Stimulated activated CD8-positive, alpha-beta memory T cell treated with anti-CD3 and anti-CD28 coated beads, Interleukin-15, amount 100 ng/mL, for 48 hours (primary cell): ENCODE data around the gene FAM174C.

ENCODE experiments used
- DNase-seq, 2 donors: peaks; one replicate each; pipeline ENCODE4 v3.0.0-alpha.2; 2020; ENCODE audit warnings: low read depth in 2 of 2

The FAM174C gene

DNA sequence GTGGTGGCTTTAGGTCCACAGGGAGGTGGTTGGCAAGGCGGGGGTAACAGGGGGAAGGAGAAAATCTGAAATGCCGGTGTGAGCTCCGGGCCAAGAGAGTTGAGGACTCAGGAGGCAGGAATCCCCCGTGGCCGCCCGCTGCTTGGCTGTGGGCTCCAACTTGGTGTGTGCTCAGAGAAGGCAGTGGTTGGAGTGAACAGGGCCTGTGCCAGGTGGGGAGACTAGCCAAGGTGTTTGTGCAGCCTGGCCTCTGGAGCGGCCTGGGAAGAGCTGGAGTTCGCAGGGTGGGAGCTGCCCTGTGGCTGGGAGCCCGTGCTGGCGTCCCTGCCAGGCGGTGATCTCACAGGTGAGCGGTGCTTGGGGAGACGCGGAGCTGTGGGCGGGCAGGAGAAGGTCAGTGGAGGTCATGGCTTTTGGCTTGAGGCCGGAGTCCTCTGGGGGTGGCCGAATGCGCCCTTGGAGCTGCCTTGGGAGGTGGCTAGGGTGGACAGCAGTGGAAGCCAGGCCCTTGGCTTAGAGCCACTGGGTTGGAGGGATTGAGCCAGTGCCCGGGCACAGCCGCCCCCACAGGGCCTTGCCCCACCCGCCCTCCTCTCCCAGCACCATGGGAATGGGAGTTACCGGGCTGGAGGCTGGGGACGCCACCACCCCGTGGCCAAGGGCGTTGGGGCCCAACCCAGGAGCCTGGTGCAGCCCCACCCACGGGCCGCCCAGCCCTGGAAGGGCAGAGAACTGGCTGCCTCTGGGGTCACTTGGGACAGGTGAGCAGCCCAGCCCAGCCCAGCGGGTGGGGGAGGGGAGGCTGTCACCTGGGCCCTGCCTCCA lies 13.3 kb upstream of the FAM174C start:
- no peak for DNase-seq

DNA sequence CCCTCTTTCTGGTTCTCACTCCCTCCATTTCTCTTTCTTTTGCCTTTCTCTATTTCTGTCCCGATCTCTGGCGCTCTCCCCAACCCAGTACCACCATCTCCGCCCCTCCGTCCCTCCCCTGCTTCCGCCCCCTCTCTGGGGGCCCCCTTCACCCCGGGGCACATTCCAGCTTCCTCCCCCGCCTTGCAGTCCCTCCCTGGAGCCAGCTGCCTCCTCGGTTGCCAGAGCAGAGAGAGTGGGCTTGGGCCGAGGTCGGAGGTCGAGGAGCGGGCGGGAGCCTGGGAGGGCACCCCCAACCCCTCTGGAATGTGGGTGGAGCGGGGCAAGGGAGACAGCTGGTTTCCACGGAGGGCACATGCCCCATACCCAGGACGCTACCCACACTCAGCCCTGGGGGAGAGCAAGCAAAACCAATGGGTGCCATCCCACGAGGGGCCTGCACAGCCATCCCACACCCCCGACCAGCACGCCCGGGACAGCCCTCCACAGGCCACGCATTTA lies 12.7 kb upstream of the FAM174C start:
- DNase-seq = no peak

DNA sequence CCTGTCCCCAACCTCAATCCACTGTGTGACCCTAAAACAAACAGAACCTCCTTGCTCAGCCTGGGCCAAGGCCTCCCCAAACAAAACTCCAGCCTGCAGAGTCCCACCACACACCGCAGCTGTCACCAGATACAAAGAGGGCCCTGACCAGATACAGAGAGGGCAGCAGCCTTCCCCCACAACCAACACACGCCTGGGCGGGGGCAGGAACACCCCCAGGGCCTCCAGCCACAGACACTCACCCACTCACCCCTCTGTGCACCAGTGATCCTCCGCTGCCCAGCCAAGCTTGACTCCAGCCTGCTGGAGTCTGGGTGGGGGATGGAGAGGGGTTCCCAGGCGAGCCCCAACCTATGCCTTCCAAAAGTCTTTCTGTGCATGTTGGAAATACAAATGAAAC lies 12.1 kb upstream of the FAM174C start:
- DNase-seq = no peak

DNA sequence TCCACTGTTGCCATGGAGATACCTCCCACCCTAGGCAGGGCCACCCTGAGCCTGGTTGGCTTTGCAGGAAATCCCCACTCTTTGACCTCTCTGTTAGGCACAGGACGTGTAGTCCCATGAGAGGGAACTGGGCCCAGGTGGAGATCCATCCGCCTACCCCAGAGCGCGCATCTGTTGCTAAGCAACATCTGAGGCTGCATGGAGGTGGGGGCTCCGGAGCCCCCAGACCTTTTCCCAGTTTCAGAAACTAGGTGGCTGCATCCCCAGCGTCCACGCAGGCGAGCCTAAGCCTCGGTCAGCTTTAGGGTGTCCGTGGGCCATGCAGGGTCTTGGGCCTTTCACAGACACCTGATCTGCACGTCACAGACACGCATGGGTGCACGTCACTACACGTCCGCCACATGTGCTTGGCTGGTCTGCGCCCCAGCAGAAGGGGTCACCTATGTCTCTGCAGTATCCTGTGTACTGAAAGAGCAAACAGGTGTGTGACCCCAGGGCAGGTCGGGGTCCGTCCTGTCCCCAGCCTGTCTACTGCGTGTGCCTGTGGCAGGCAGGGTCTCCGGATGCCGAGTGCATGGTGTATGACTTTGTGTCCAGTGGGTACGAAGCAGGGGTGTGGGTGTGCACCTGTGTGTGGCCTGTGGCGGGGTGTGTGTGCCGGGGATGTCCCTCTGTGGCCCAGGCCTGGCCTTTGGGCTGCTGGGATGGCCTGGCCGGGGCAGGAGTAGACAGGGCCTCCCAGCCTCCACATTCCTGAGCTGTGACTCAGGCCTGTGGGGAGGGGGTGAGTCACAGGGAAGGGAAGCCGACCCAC lies 10.3 kb upstream of the FAM174C start:
- no peak for DNase-seq

DNA sequence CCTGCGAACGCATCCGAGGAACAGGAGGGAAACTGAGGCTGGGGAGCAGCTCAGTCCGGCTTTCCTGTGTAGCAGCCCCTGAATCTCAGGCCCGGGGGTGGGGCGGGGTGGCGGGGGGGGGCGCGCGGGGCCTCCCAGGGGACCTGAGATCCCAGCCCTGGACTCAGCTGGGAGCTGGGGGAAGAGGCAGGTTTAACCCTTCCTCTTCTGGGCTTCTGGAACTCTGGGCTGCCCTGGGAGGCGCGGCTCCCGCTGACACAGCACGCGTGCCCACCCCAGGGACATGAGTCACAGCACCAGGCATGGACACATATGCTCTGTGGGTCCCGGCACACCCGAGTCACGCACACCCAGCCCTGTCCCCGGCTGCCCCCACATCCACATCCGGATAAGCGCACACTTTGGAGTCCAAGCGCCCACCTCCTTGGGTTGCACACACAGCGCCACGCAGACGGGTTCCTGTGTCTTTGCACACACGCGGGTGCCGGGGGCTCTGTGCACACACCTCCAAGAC lies 9.7 kb upstream of the FAM174C start:
- no peak for DNase-seq

DNA sequence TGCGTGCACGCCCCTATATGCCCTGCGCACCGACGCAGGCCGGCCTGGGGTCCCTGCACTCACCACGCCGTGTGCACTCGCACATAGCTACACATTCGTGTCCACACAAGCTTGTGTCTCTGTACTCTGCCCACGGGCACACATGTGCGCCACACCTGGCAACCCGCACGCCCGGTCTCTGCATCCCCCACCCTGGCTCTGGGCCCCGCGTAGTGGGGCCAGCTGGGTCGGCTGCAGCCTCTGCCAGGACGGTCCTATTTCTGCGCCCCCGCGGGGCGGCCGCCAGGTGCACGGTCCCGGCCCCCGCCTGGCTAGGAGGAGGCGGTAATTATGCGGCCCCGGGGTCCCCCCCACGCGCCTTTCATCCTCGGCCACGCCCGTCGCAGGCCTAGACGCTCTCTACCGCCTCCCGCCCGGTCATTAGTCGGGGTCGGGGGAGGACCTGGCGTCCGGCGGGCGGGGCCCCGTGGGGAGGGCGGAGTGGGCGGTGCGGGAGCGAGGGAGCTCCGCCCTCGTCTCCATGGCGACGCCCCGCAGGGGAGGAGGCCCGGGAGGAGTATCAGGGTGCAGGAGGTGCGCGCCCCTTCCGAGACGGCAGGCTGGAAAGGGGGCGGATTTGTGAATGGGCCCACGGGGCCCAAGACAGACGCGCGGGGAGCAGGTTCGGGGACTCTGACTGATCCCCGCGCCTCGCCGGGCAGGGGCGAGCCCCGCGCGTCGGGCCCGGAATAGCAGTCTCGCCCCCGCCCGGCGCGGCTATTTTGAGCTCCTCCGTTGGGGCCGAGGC lies 9.0 kb upstream of the FAM174C start:
- peak; percentile 76 to 83 for DNase-seq

DNA sequence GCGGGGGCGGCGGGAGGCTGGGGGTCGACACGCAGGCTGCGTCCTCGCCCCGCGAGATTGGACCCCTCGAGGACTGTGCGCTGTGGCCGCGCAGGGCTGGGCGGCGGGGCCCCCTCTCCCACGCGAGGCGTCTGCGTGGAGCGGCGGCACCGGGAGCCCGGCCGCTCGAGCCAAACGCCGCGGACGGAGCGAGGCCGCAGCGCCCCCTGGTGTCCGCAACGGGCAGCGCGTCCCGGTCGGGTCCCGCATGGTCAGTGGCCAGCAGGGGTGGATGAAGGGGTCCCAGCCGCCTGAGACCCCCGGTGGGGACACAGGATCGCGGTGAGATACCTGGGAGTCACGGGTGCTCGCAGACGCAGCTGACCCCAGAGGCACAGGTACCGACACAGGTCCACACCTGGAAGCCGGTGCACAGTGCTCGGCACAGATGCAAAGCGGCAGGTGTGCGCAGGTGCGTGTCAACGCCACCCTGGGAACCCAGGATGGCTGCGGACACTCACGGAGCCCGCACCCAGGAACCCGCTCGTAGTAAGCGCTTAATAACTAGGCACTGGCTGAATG lies 8.3 kb upstream of the FAM174C start:
- DNase-seq = no peak

DNA sequence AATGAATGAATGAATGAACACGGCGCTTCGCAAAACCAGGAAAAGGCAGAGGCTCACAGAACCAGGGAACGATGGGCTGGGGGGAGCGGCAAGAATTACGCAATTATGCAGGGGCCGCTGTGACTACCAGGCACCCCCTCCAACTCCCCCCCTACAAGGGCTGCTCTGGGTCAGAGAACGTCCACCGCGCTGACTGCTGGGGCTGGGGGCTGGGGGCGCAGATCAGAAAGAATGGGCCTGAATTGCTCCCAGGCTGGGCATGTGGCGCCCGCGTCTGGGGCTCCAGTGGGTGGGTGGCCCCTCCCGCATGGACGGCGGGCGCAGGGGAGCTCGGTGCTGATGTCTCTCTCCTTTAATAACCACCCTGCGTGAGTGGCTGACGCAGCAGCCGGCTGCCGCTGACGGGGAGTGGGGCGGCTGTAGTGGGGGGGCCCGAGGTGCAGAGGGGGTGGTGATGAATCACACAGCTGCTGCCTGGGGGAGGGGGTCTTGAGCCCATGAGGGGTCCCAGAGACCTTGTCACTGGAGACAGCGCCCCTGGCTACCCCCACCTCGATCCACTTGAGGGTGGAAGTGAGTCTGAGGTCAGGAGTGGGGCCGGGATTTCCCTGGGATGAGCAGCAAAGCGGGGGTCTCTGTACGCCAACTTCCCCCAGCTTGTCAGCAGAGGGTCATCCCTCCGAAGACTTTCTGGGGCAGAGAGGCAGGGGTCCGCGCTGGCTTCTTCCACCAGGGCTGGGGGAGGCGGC lies 7.7 kb upstream of the FAM174C start:
- DNase-seq = no peak

DNA sequence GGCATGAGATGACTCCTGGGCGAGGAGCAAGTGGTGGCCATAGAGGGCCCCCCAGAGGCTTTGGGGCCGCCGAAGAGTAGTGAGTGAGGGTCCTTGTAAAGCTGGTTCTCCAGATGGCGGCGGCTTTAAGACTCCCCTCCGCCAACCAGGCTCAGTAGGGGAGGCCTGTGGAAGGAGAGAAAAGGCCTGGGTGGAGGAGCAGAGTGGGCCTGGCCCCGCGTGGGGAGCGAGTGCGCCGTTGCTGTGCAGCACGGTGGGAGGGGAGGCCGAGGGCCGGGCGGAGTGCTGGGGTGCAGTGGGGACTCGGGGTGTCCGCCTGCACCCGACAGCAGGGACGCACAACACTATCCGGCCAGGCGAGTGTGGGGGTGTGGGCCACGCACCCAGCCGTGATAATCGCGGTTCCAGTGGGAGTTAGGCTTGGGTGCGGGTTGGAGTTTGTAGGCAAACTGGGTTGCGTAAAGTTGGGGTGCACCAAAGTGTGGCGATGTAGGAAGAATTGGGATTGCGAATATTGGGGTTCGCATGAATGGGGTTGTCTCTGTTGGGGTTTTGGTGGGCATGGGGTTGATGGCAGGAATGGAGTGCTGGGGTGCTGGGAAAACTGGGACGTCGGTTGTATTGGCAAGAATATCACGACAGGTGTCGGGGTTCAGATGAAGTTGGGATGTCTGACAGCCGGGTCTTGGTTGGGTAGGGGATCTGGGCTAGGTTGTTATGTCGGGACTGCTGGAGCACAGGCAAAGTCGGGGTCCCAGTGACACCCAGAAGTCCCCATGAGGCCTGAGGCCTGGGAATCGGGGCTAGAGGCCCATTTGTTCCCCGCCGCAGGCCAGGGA lies 6.9 kb upstream of the FAM174C start:
- no peak for DNase-seq

DNA sequence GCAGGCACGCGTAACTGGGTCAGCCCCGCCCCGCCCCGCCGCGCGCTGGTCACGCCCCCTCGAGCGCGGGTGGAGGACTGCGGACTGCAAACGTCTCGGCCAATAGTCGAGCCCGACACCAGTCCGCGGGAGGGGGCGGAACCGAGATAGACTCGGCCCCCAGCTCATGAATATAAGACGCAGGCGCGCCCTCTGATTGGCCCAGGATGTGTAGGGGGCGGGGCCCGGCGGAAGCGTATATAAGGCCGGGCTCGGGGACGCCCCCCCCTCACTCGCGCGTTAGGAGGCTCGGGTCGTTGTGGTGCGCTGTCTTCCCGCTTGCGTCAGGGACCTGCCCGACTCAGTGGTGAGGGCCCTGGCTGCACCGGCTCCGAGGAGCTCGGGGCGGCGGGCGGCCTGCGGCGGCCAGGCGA lies 6.3 kb upstream of the FAM174C start, which contains the start of gene CIRBP:
Gene CIRBP, plus strand, starts transcription at position 268 of the 413 bp plus-strand sequence. CDS start 1,602 bp downstream, outside the sequence.
- peak; percentile 99 for DNase-seq

DNA sequence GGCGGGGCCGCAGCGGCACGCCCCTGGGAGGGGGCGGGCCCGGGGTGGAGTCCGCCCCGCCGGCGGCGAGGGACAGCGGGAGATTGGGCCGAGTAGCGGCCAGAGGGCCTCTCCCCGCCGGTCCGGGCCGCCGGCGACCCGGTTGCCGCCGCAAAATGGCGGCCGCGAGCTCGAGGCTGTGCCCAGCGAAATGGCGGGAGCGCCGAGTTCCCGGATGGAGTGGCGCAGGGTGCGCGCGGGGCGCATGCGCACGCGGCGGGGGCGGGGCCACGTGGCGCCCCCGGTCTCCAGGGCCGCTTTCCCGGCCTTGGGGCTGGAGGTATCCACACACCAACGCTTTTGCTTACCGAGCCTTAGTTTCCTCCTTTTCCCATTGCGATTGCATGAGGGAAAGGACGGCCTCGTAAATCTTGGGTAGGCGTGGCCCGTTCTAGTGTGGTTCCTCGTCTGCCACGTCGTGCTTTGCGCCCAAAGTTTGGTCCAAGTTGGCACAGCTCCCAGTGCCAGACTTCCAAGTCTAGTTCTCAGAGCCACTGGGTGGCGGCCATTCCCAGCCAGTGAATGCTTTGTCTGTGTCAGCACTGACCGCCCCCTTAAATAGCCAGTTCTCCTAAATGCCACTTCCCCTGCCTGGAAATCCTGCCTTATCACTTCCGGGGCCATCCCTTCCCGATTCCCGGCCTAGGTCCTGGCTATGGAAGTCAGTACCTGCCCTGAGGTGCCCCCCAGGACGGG lies 5.7 kb upstream of the FAM174C start:
- DNase-seq = peak; percentile 75 to 80

DNA sequence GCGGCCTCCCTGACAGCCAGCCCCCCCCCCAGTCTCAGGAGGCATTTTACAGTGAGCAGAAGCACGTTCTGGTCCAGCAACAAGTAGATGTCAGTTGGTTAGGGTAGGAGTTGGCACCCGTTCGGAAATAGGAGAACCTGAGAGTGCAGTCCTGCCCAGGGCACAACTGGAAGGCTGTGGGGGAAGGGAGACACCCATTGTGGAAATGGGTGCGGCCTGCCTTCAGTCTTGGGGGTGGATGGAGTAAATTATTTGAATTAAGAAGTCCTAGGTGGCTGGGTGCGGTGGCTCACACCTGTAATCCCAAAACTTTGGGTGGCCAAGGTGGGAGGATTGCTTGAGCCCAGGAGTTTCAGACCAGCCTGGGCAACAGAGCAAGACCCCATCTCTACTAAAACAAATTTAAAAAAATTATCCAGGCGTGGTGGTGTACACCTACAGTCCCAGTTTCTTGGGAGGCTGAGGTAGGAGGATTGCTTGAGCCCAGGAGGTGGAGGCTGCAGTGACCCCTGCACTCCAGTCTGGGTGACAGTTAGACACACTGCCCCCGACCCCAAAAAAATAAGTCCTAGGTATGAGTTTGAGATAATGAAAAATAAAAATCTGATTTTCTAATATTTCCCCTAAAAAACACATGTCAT lies 5.0 kb upstream of the FAM174C start:
- DNase-seq = no peak

DNA sequence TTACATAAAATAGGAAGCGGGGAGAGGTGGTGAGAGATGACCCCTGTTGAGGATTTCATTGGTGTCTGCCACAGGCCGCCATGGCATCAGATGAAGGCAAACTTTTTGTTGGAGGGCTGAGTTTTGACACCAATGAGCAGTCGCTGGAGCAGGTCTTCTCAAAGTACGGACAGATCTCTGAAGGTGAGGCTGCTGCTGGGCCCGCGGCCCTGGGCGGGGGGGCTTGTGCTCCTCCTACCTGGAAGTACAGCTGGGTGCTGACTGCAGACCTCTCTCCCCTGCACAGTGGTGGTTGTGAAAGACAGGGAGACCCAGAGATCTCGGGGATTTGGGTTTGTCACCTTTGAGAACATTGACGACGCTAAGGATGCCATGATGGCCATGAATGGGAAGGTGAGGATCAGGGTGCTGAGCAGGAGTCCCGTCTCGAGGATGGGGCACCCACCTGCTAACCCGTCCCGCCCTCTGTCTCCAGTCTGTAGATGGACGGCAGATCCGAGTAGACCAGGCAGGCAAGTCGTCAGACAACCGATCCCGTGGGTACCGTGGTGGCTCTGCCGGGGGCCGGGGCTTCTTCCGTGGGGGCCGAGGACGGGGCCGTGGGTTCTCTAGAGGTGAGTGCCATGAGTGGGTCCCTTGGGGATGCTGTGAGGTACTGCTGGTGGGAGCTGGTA lies 4.3 kb upstream of the FAM174C start:
- DNase-seq = no peak

DNA sequence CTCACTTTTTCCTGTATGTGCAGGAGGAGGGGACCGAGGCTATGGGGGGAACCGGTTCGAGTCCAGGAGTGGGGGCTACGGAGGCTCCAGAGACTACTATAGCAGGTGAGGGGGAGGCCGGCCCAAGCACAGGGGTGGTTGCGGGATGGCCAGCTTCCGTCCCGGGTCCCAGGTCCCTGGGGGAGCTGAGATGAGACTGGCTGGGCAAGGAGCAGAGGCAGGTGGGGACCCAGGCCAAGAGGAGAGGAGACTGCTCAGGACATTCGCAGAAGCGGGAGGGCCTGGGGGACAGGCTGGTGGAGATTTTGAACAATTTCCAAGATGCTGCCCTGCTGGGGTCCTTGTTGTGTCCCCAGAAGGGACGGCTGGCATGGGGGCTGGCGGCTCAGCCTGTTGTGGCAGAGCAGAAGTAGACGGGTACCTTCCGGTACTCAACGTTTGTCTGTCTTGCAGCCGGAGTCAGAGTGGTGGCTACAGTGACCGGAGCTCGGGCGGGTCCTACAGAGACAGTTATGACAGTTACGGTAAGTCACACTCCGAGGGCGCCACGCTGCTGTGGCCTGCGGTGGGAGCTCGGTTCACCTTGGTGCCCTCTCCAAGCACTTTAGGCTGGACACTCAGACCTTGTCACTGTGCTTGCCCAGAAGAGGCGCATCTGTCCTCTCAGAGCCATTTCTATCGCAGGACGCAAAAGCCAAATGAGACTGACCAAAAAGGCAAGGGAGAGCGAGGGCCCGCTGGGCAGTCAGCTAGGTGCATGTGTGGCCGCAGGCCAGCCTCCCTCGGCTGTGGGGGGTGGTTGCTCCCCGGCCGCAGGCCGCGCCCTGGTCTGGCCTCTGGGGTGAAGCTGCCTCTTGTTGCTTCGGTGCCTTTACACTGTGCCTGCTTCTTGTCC lies 3.6 kb upstream of the FAM174C start:
- DNase-seq = no peak

DNA sequence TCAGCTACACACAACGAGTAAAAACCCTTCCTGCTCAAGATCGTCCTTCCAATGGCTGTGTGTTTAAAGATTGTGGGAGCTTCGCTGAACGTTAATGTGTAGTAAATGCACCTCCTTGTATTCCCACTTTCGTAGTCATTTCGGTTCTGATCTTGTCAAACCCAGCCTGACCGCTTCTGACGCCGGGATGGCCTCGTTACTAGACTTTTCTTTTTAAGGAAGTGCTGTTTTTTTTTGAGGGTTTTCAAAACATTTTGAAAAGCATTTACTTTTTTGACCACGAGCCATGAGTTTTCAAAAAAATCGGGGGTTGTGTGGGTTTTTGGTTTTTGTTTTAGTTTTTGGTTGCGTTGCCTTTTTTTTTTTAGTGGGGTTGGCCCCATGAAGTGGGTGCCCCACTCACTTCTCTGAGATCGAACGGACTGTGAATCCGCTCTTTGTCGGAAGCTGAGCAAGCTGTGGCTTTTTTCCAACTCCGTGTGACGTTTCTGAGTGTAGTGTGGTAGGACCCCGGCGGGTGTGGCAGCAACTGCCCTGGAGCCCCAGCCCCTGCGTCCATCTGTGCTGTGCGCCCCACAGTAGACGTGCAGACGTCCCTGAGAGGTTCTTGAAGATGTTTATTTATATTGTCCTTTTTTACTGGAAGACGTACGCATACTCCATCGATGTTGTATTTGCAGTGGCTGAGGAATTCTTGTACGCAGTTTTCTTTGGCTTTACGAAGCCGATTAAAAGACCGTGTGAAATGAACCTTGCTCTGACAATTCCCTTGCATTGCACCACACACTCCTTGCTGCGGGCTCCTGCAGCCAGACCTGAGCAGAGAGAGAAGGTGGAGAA lies 2.7 kb upstream of the FAM174C start:
- no peak for DNase-seq
